ENCODE data around the gene MCEE. TPM values are rescaled to one million over a fixed set of nuclear protein-coding genes. Genes with fewer than 3 reads are reported as not detected.

Gene MCEE
- total RNA-seq, 2 donors from 2014 or later: 17.2 to 27.5 TPM

- TF ChIP-seq, protein P1, sequence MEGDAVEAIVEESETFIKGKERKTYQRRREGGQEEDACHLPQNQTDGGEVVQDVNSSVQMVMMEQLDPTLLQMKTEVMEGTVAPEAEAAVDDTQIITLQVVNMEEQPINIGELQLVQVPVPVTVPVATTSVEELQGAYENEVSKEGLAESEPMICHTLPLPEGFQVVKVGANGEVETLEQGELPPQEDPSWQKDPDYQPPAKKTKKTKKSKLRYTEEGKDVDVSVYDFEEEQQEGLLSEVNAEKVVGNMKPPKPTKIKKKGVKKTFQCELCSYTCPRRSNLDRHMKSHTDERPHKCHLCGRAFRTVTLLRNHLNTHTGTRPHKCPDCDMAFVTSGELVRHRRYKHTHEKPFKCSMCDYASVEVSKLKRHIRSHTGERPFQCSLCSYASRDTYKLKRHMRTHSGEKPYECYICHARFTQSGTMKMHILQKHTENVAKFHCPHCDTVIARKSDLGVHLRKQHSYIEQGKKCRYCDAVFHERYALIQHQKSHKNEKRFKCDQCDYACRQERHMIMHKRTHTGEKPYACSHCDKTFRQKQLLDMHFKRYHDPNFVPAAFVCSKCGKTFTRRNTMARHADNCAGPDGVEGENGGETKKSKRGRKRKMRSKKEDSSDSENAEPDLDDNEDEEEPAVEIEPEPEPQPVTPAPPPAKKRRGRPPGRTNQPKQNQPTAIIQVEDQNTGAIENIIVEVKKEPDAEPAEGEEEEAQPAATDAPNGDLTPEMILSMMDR (IDR thresholded peaks at IDR 0.05): no peak
- no peak for DNase-seq (ENCODE audit: low spot score)
- no peaks in the 10 kb centered on the region for H3K27me3 ChIP-seq
- H3K4me3 ChIP-seq: no peak overlapping the region
- H3K27ac ChIP-seq: no peak overlapping the region
- H3K4me1 ChIP-seq: peaks cover 0 to 30% of the 10 kb centered on the region in 2 donors
- H3K36me3 ChIP-seq: no peaks in the 10 kb centered on the region
- no peaks in the 10 kb centered on the region for H3K9me3 ChIP-seq
Measured at GRCh38 chr2:71066856-71067255, 63.2 kb downstream of the MCEE start.

DNA sequence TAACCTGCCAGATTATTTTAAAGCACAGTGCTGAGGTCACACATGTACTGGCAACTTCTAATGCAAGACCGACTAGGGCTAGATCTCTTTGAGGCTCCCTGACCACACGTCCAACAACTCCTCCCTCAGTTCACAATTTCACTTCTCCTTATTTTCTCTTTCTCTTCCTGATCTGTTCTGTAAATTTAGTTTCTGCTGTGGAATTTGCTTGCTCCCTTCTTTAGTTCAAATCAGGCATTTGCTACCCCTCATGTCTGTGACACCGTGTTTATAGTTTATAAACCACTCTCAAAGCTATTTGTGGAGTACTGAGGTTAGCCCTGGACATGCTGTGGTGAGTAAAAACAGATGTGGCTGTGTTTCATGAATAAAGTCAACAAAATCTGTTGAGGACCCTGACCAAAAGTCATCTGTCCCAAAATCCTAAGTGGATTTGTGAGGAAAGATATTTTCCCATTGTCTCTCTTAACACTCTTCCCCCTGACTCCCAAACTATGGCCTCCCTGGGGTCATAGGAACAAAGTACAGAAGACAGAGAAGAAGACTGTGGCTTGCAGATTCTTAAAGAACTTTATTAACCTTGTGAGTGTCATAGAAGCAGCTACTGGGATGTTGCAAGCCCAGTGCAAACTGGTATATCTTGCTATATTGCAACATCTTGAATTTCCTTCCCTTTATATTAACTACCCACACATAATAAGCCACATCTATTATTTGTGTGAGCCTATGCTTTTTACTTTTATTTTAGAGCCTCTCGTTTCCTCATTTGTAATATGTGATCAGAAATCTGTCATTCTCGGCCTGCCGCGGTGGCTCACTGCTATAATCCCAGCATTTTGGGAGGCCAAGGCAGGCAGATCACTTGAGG is 65.0 kb downstream of the MCEE start:
- peak overlapping the region in 1 of 2 donors; percentile 45 for H3K27ac ChIP-seq
- no peak for DNase-seq (ENCODE audit: low spot score)
- H3K27me3 ChIP-seq: no peaks in the 10 kb centered on the region
- no peaks in the 10 kb centered on the region for H3K9me3 ChIP-seq
- TF ChIP-seq, protein P1 (IDR thresholded peaks at IDR 0.05): no peak
- peaks cover 0 to 22% of the 10 kb centered on the region in 2 donors for H3K4me1 ChIP-seq
- H3K4me3 ChIP-seq: no peak overlapping the region
- H3K36me3 ChIP-seq: no peaks in the 10 kb centered on the region

GRCh38 chr2:71064110-71064611 is 65.9 kb downstream of the MCEE start:
- TF ChIP-seq, protein P1 (IDR thresholded peaks at IDR 0.05): no peak
- Histone ChIP-seq H3K27me3 (no peaks in the 10 kb centered on the region), H3K4me3 (no peak overlapping the region), H3K4me1 (peaks cover 0 to 14% of the 10 kb centered on the region in 2 donors), H3K36me3 (no peaks in the 10 kb centered on the region), H3K27ac (peak overlapping the region in 1 of 2 donors; percentile 20), H3K9me3 (no peaks in the 10 kb centered on the region)
- DNase-seq (ENCODE audit: low spot score): no peak

DNA sequence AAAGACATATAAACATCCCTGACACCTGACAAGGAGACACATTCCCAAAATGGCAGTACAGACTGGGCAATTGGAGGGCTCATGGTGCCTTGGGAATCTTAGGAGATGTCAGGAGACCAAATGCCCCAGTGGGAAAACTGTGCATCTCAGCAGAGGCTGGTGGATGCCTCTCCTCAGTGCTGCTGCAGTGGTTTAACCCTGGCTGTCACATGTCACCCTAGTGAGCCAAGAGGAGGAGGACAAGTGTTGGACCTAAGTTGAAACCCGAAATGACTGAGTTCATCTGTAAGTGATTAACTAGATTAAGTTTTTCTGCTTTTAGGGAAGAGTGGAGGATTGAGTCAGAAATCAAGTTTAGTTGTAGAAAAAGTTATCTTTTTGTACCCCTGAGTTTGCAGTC is 66.8 kb downstream of the MCEE start:
- Histone ChIP-seq H3K4me3 (no peak overlapping the region), H3K4me1 (peaks cover 0 to 7% of the 10 kb centered on the region in 2 donors), H3K36me3 (no peaks in the 10 kb centered on the region), H3K27ac (no peak overlapping the region), H3K27me3 (no peaks in the 10 kb centered on the region), H3K9me3 (no peaks in the 10 kb centered on the region)
- TF ChIP-seq, protein P1 (IDR thresholded peaks at IDR 0.05): no peak
- no peak for DNase-seq (ENCODE audit: low spot score)

GRCh38 chr2:71060871-71061270 is 69.2 kb downstream of the MCEE start:
- Histone ChIP-seq H3K4me3 (no peak overlapping the region), H3K27me3 (no peaks in the 10 kb centered on the region), H3K4me1 (no peaks in the 10 kb centered on the region), H3K27ac (no peak overlapping the region), H3K9me3 (no peaks in the 10 kb centered on the region), H3K36me3 (no peaks in the 10 kb centered on the region)
- TF ChIP-seq, protein P1 (IDR thresholded peaks at IDR 0.05): no peak
- no peak for DNase-seq (ENCODE audit: low spot score)
